ENCODE data around the gene PPP5C. TPM values are rescaled to one million over a fixed set of nuclear protein-coding genes. Genes with fewer than 3 reads are reported as not detected.
A peak's percentile ranks its signal among the peaks of the same experiment; 100 is the strongest.

The PPP5C gene
- total and polyA plus RNA-seq, 4 donors = 19.0 to 50.5 (median 28.3) TPM

DNA sequence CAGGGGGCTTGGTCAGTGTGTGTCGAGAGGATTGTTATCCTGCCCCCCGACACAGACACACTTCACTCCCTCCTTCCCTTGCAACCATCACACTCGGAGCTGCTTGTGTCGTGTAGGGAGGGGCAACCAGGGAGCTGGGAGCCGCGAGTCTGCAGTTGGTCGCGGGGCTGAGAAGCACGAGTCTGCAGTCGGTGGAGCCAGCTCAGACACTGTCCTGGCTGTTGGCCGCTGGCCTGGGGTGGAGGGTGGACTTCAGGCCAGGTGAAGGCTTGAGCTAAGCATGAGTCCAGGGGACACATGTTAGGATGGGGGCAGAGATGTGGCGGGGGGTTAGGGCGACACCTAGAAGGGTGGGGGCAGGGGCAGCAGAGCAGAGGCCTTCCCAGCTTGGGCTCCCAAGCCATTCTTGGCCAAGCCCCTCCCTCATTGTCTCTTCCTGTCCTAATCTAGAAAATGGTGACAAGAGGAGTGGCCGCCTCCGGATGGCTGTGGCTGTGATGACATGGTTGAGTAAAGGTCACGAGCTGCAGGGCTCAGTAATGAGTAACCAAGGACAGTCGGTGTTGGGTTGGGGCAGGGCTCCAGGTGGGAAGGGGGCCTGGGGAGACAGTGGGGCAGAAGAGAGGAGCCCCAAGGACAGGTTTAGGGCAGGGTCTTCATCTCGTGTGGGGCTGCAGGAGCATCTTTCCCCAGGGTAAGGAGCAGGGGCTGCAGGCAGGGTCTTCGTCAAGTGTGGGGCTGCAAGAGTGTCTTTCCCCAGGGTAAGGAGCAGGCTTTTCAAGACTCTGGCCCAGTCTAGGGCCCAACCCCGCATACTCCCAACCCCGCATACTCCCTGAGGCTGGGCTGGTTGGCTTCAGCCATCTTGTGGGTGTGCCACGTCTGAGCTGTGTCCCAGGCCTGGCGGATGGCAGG lies 8.6 kb downstream of the PPP5C start:
- Histone ChIP-seq H3K4me3 (ENCODE audit: low read depth in 1 of 3, low read length in 3 of 3) (peak overlapping the region; percentile 26 to 51 (median 27)), H3K9me3 (ENCODE audit: control insufficient read depth in 4 of 4, low read length in 3 of 4) (no peaks in the 10 kb centered on the region), H3K27me3 (ENCODE audit: control insufficient read depth in 4 of 4, insufficient read depth in 4 of 4, low read length in 3 of 4) (no peaks in the 10 kb centered on the region), H3K9ac (ENCODE audit: low read depth in 1 of 2, low read length in 2 of 2) (no peak overlapping the region), H3K4me1 (ENCODE audit: control insufficient read depth in 4 of 4, insufficient read depth in 4 of 4, low read length in 3 of 4) (peaks cover 22 to 54% (median 42%) of the 10 kb centered on the region in 4 donors), H3K27ac (ENCODE audit: low read depth in 1 of 2, low read length in 2 of 2) (peak overlapping the region; percentile 86 to 88), H3K36me3 (ENCODE audit: control insufficient read depth in 4 of 4, insufficient read depth in 3 of 4, low read depth in 1 of 4, low read length in 3 of 4) (peaks cover 0 to 8% (median 2%) of the 10 kb centered on the region in 4 donors)
- 37% methylated on average over 23 of the region's 23 CpGs for WGBS
- peak; percentile 67 for DNase-seq (ENCODE audit: low spot score)
- TF ChIP-seq JUND (IDR thresholded peaks at IDR 0.05) (peak in 1 of 2 donors; percentile 29), RAD21 (IDR thresholded peaks at IDR 0.05) (no peak), SP1 (IDR thresholded peaks at IDR 0.05) (peak; percentile 75), HNF4A (conservative IDR thresholded peaks at IDR 0.05) (peak; percentile 47 to 55), HNF4G (IDR thresholded peaks at IDR 0.05) (no peak), NR2F2 (IDR thresholded peaks at IDR 0.05) (no peak), FOXA1 (IDR thresholded peaks at IDR 0.05) (no peak), EGR1 (IDR thresholded peaks at IDR 0.05; ENCODE audit: low read depth in 2 of 2) (no peak), RXRA (IDR thresholded peaks at IDR 0.05) (peak; percentile 63 to 64), YY1 (IDR thresholded peaks at IDR 0.05) (peak; percentile 97), GABPA (IDR thresholded peaks at IDR 0.05 in 1 of 2, conservative IDR thresholded peaks at IDR 0.05 in 1 of 2) (peak in 1 of 2 donors; percentile 55), TAF1 (conservative IDR thresholded peaks at IDR 0.05) (no peak), FOXA2 (IDR thresholded peaks at IDR 0.05) (no peak)
- TF ChIP-seq, protein P1, sequence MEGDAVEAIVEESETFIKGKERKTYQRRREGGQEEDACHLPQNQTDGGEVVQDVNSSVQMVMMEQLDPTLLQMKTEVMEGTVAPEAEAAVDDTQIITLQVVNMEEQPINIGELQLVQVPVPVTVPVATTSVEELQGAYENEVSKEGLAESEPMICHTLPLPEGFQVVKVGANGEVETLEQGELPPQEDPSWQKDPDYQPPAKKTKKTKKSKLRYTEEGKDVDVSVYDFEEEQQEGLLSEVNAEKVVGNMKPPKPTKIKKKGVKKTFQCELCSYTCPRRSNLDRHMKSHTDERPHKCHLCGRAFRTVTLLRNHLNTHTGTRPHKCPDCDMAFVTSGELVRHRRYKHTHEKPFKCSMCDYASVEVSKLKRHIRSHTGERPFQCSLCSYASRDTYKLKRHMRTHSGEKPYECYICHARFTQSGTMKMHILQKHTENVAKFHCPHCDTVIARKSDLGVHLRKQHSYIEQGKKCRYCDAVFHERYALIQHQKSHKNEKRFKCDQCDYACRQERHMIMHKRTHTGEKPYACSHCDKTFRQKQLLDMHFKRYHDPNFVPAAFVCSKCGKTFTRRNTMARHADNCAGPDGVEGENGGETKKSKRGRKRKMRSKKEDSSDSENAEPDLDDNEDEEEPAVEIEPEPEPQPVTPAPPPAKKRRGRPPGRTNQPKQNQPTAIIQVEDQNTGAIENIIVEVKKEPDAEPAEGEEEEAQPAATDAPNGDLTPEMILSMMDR (IDR thresholded peaks at IDR 0.05; ENCODE audit: low read depth, low read length, missing input control) = no peak
- TF ChIP-seq, protein P2, sequence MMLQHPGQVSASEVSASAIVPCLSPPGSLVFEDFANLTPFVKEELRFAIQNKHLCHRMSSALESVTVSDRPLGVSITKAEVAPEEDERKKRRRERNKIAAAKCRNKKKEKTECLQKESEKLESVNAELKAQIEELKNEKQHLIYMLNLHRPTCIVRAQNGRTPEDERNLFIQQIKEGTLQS (IDR thresholded peaks at IDR 0.05) = no peak
- TF ChIP-seq, protein P3, sequence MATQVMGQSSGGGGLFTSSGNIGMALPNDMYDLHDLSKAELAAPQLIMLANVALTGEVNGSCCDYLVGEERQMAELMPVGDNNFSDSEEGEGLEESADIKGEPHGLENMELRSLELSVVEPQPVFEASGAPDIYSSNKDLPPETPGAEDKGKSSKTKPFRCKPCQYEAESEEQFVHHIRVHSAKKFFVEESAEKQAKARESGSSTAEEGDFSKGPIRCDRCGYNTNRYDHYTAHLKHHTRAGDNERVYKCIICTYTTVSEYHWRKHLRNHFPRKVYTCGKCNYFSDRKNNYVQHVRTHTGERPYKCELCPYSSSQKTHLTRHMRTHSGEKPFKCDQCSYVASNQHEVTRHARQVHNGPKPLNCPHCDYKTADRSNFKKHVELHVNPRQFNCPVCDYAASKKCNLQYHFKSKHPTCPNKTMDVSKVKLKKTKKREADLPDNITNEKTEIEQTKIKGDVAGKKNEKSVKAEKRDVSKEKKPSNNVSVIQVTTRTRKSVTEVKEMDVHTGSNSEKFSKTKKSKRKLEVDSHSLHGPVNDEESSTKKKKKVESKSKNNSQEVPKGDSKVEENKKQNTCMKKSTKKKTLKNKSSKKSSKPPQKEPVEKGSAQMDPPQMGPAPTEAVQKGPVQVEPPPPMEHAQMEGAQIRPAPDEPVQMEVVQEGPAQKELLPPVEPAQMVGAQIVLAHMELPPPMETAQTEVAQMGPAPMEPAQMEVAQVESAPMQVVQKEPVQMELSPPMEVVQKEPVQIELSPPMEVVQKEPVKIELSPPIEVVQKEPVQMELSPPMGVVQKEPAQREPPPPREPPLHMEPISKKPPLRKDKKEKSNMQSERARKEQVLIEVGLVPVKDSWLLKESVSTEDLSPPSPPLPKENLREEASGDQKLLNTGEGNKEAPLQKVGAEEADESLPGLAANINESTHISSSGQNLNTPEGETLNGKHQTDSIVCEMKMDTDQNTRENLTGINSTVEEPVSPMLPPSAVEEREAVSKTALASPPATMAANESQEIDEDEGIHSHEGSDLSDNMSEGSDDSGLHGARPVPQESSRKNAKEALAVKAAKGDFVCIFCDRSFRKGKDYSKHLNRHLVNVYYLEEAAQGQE (IDR thresholded peaks at IDR 0.05) = peak; percentile 73
- TF ChIP-seq, protein P4, sequence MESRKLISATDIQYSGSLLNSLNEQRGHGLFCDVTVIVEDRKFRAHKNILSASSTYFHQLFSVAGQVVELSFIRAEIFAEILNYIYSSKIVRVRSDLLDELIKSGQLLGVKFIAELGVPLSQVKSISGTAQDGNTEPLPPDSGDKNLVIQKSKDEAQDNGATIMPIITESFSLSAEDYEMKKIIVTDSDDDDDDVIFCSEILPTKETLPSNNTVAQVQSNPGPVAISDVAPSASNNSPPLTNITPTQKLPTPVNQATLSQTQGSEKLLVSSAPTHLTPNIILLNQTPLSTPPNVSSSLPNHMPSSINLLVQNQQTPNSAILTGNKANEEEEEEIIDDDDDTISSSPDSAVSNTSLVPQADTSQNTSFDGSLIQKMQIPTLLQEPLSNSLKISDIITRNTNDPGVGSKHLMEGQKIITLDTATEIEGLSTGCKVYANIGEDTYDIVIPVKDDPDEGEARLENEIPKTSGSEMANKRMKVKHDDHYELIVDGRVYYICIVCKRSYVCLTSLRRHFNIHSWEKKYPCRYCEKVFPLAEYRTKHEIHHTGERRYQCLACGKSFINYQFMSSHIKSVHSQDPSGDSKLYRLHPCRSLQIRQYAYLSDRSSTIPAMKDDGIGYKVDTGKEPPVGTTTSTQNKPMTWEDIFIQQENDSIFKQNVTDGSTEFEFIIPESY (IDR thresholded peaks at IDR 0.05) = no peak
- TF ChIP-seq, protein P5, sequence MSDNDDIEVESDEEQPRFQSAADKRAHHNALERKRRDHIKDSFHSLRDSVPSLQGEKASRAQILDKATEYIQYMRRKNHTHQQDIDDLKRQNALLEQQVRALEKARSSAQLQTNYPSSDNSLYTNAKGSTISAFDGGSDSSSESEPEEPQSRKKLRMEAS (IDR thresholded peaks at IDR 0.05) = no peak

All from liver (tissue), 9 donors.